Body of pancreas (tissue), 4 donors: ENCODE measurements around the gene M6PR.

Experiments
- CTCF ChIP-seq, 7 experiments: fragments of 450-650 bp in 4 of 7; fragments of 200-600 bp in 3 of 7; sonication (generic) in 3 of 7; IDR thresholded peaks; one replicate each; pipeline ENCODE4 v1.5.1; 2016 to 2019; ENCODE audit warnings: antibody characterized with exemption in 7 of 7
- POLR2A ChIP-seq, 3 donors: fragments of 450-650 bp; IDR thresholded peaks; one replicate each; pipeline ENCODE4 v1.6.1; 2016; ENCODE audit warnings: antibody characterized with exemption in 3 of 3, mild to moderate bottlenecking in 2 of 3

GRCh38 chr12:8906266-8907180 is 42.9 kb downstream of the M6PR start:
- TF ChIP-seq CTCF (IDR thresholded peaks at IDR 0.05) (no peak), POLR2A (IDR thresholded peaks at IDR 0.05) (no peak)
